ENCODE data around the gene DHRS7B.
A peak's percentile ranks its signal among the peaks of the same experiment; 100 is the strongest.

The DHRS7B gene

DNA sequence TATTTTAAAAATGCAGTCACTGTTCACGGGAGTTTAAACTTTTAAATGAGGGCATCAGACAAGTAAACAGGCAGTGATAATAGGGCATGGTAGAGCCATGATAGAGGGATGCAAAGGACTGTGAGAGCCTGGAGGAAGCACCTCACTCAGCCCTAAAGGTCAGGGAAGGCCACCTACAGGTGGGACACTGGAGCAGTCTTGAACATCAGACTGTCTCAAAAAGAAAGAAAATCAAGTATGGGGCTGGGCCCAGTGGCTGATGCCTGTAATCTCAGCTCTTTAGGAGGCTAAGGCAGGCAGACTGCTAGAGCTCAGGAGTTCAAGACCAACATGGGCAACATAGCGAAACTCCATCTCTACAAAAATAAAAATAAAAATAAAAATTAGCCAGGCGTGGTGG, 31.0 kb upstream of the DHRS7B start:
- intact Hi-C loops (cut with DNase I; ENCODE audit: low total_unique reads), result no loop called here
- Histone ChIP-seq H3K4me3 (no peak overlapping the region), H3K4me1 (peaks cover 0 to 15% (median 6%) of the 10 kb centered on the region in 4 donors), H3K27ac (no peak overlapping the region), H3K27me3 (no peaks in the 10 kb centered on the region), H3K36me3 (no peaks in the 10 kb centered on the region), H3K9me3 (no peaks in the 10 kb centered on the region)
- TF ChIP-seq, protein P1, sequence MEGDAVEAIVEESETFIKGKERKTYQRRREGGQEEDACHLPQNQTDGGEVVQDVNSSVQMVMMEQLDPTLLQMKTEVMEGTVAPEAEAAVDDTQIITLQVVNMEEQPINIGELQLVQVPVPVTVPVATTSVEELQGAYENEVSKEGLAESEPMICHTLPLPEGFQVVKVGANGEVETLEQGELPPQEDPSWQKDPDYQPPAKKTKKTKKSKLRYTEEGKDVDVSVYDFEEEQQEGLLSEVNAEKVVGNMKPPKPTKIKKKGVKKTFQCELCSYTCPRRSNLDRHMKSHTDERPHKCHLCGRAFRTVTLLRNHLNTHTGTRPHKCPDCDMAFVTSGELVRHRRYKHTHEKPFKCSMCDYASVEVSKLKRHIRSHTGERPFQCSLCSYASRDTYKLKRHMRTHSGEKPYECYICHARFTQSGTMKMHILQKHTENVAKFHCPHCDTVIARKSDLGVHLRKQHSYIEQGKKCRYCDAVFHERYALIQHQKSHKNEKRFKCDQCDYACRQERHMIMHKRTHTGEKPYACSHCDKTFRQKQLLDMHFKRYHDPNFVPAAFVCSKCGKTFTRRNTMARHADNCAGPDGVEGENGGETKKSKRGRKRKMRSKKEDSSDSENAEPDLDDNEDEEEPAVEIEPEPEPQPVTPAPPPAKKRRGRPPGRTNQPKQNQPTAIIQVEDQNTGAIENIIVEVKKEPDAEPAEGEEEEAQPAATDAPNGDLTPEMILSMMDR (IDR thresholded peaks at IDR 0.05), result no peak
- no peak for DNase-seq

DNA sequence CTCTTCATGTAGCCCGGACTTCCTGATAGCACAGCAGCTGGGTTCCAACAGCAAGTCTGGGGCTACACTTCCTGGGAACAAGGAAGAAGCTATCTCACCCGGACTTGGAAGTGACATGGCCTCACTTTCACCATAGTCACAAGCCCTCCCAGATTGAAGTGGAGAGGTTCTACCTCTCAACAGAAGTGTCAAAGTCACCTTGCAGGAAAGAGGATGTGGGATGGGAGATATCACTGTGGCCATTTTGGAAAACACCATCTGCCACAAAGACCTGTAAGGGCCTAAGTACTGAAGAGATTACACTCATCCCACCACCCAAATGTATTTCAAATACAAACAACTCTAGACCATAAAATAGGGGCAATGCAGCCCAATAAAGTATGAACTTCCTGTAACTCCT, 29.9 kb upstream of the DHRS7B start:
- no peak for DNase-seq
- H3K4me1 ChIP-seq, result peaks cover 0 to 15% (median 6%) of the 10 kb centered on the region in 4 donors
- TF ChIP-seq, protein P1 (IDR thresholded peaks at IDR 0.05), result no peak
- no peak overlapping the region for H3K4me3 ChIP-seq
- H3K36me3 ChIP-seq, result no peaks in the 10 kb centered on the region
- no peaks in the 10 kb centered on the region for H3K9me3 ChIP-seq
- intact Hi-C loops (cut with DNase I; ENCODE audit: low total_unique reads), result no loop called here
- H3K27me3 ChIP-seq, result no peaks in the 10 kb centered on the region
- H3K27ac ChIP-seq, result no peak overlapping the region

DNA sequence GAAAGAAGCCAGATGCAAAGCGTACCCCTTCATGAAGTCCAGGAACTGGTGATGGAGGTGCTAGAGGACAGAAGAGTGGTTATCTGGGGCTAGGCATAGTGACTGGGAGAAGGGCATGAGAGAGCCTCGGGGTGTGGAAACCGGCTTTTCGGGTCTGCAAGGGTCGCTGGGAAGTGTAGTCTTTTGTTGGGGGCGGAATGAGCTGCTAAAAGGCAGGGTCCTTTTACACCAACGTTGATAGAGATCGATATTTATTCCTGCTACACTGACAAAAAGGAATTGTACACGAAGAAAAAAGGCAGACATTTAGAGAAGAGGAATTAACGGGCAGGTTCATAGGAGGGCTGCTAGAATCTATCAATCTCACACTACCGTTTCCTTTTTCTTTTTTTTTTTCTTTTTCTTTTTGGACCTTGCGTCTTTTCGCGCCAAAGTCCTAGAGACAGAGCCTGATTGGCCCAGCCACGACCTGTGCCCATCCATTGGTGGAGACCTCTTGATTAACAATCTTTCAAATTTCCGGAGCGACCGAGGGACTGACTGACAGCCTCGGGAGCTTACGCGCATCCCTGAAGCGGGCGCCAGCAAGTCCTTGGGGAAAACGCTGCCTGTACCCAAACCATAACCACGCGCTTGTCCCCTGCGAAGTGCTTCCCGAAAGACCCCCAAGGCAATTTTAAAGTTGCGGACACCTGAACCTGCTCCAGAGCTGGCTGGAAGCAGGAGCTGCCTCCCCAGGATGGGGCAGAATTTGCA, 27.7 kb upstream of the DHRS7B start:
- Histone ChIP-seq H3K4me1 (peaks cover 0 to 15% (median 6%) of the 10 kb centered on the region in 4 donors), H3K4me3 (peak overlapping the region; percentile 44 to 53), H3K9me3 (no peaks in the 10 kb centered on the region), H3K36me3 (no peaks in the 10 kb centered on the region), H3K27ac (no peak overlapping the region), H3K27me3 (no peaks in the 10 kb centered on the region)
- TF ChIP-seq, protein P1 (IDR thresholded peaks at IDR 0.05), result no peak
- peak in 1 of 2 donors; percentile 43 for DNase-seq
- intact Hi-C loops (cut with DNase I; ENCODE audit: low total_unique reads), result loop anchor here (2.0 kb wide), 1 partner anchor 78 kb away; no protein-coding TSS in a partner anchor

DNA sequence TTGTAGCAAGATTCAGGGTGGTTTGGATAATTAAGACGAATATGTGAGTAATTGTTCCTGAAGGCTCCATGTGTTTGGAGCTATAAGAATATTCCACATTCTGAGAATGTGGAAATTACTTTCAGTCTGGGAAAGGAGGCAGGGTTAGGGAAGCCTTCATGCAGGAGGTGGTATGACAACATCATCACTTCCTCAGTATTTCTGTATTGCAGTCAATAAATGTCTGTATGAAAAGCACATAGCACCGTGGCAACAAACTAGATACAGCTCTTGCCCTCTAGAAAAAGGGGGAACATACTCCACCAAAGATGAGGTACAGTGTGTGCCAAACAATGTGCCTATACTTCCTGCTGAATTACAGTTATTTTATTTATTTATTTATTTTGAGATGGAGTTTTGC, 26.1 kb upstream of the DHRS7B start:
- intact Hi-C loops (cut with DNase I; ENCODE audit: low total_unique reads), result no loop called here
- no peak for DNase-seq

DNA sequence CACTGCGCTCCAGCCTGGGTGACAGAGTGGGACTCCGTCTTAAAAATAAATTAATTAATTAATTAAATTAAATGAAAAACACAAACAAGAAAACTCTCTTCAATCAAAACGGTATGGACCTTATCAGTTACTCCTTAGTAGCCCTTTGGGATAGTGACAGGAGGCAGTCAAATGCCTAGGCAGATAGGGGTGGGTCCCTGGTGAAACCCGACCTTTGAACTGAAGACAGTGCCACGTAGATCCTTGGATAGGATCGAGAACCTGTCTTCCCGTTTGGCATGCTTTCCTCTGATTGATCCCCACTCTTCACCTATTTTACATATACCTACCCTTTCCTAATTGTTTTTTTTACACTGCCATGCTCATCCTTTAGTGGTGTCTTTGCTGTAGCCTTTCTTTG, 22.2 kb upstream of the DHRS7B start:
- H3K4me3 ChIP-seq, result no peak overlapping the region
- TF ChIP-seq, protein P1 (IDR thresholded peaks at IDR 0.05), result no peak
- H3K36me3 ChIP-seq, result no peaks in the 10 kb centered on the region
- H3K9me3 ChIP-seq, result no peaks in the 10 kb centered on the region
- peaks cover 0 to 7% (median 0%) of the 10 kb centered on the region in 4 donors for H3K4me1 ChIP-seq
- intact Hi-C loops (cut with DNase I; ENCODE audit: low total_unique reads), result no loop called here
- H3K27me3 ChIP-seq, result no peaks in the 10 kb centered on the region
- DNase-seq, result no peak
- H3K27ac ChIP-seq, result no peak overlapping the region

More for the DNA sequence above, 26.1 kb upstream of the DHRS7B start:
- H3K4me3 ChIP-seq, result no peak overlapping the region
- no peaks in the 10 kb centered on the region for H3K36me3 ChIP-seq
- no peaks in the 10 kb centered on the region for H3K27me3 ChIP-seq
- TF ChIP-seq, protein P1 (IDR thresholded peaks at IDR 0.05), result no peak
- H3K27ac ChIP-seq, result no peak overlapping the region
- peaks cover 0 to 15% (median 6%) of the 10 kb centered on the region in 4 donors for H3K4me1 ChIP-seq
- H3K9me3 ChIP-seq, result no peaks in the 10 kb centered on the region
